HFFc6 (cell line): Measurements from ENCODE around the gene GRAMD1B. TPM values are rescaled to one million over a fixed set of nuclear protein-coding genes. Genes with fewer than 3 reads are reported as not detected.
"Not testable (repeated sequence)": the region's sequence is repeated elsewhere in the genome, so short reads cannot be mapped to it uniquely, and the experiment has no call there.

ENCODE experiments used
- DNase-seq: peaks from one replicate; pipeline ENCODE4 v3.0.0-alpha.2; 2018
- H3K27ac Mint-ChIP-seq: 2 replicates; pipeline ENCODE4 v1.8.0; 2020; ENCODE audit warnings: mild to moderate bottlenecking, mixed read lengths
- H3K27me3 Mint-ChIP-seq: 2 replicates; pipeline ENCODE4 v1.8.0; 2021; ENCODE audit warnings: mild to moderate bottlenecking, moderate library complexity, mixed read lengths; ENCODE audit not compliant: insufficient read depth
- H3K36me3 Mint-ChIP-seq: 2 replicates; pipeline ENCODE4 v1.8.0; 2021; ENCODE audit warnings: low read depth, mixed read lengths
- H3K4me1 Mint-ChIP-seq: 2 replicates; pipeline ENCODE4 v1.8.0; 2020; ENCODE audit warnings: low read depth, mixed read lengths
- H3K4me3 Mint-ChIP-seq: 2 replicates; pipeline ENCODE4 v1.8.0; 2020; ENCODE audit warnings: mild to moderate bottlenecking, moderate library complexity, mixed read lengths
- H3K9me3 Mint-ChIP-seq: 2 replicates; pipeline ENCODE4 v1.8.0; 2020; ENCODE audit warnings: mild to moderate bottlenecking, mixed read lengths
- CTCF ChIP-seq: fragments of 200-600 bp; sonication (generic); IDR thresholded peaks from 2 replicates; pipeline ENCODE4 v1.5.0; 2021; ENCODE audit warnings: antibody characterized with exemption, mild to moderate bottlenecking
- total RNA-seq, 6 experiments: library from RNA; stranded (reverse); fragmentation: NEBNext Ultra II Directional; extraction: Animal tissue kit (Norgen Biotek cat#: 25700); gene quantifications; 2 replicates in 1 of 6; 3 replicates in 5 of 6; pipeline ENCODE4 v1.2.3, GENCODE V29; 2021

GRAMD1B gene
- total RNA-seq, 6 experiments from 2014 or later: 46.1 to 54.5 (median 51.3) TPM

GRCh38 chr11:123517559-123518364 is 87.7 kb downstream of the GRAMD1B start:
- no peak overlapping the region for H3K4me3 Mint-ChIP-seq
- no peak for DNase-seq
- H3K9me3 Mint-ChIP-seq: no peaks in the 10 kb centered on the region
- H3K36me3 Mint-ChIP-seq: peaks cover 15% of the 10 kb centered on the region; the same call in 1 of the 2 replicates
- H3K27me3 Mint-ChIP-seq: no peaks in the 10 kb centered on the region
- H3K27ac Mint-ChIP-seq: peak overlapping the region; percentile 85
- peaks cover 47% of the 10 kb centered on the region for H3K4me1 Mint-ChIP-seq
- TF ChIP-seq CTCF: no peak

GRCh38 chr11:123518496-123519054 is 88.5 kb downstream of the GRAMD1B start:
- no peak for TF ChIP-seq CTCF
- Mint-ChIP-seq H3K4me3 (peak overlapping the region; percentile 60), H3K27me3 (no peaks in the 10 kb centered on the region), H3K36me3 (peaks cover 15% of the 10 kb centered on the region; the same call in 1 of the 2 replicates), H3K27ac (peak overlapping the region; percentile 85), H3K9me3 (no peaks in the 10 kb centered on the region), H3K4me1 (peaks cover 47% of the 10 kb centered on the region)
- DNase-seq: peak; percentile 31

- peaks cover 15% of the 10 kb centered on the region; the same call in 1 of the 2 replicates for H3K36me3 Mint-ChIP-seq
- peaks cover 47% of the 10 kb centered on the region for H3K4me1 Mint-ChIP-seq
- H3K4me3 Mint-ChIP-seq: peak overlapping the region; percentile 60; the same call in 1 of the 2 replicates
- H3K27me3 Mint-ChIP-seq: no peaks in the 10 kb centered on the region
- peak overlapping the region; percentile 85 for H3K27ac Mint-ChIP-seq
- no peaks in the 10 kb centered on the region for H3K9me3 Mint-ChIP-seq
- DNase-seq: peak; percentile 52
- TF ChIP-seq CTCF: no peak
Measured at GRCh38 chr11:123519055-123519796, 89.2 kb downstream of the GRAMD1B start.

GRCh38 chr11:123519797-123520193 is 89.7 kb downstream of the GRAMD1B start:
- Mint-ChIP-seq H3K36me3 (peaks cover 15% of the 10 kb centered on the region; the same call in 1 of the 2 replicates), H3K4me1 (peaks cover 51% of the 10 kb centered on the region), H3K9me3 (no peaks in the 10 kb centered on the region), H3K27ac (peak overlapping the region; percentile 85; the same call in 1 of the 2 replicates), H3K27me3 (peaks cover 3% of the 10 kb centered on the region; the same call in 1 of the 2 replicates), H3K4me3 (no peak overlapping the region)
- DNase-seq: no peak
- TF ChIP-seq CTCF: no peak

GRCh38 chr11:123520476-123520875 is 90.4 kb downstream of the GRAMD1B start:
- not testable (repeated sequence) for H3K9me3 Mint-ChIP-seq, DNase-seq, H3K4me3 Mint-ChIP-seq, H3K27ac Mint-ChIP-seq, H3K27me3 Mint-ChIP-seq
- Mint-ChIP-seq H3K4me1 (peaks cover 58% of the 10 kb centered on the region), H3K36me3 (peaks cover 10% of the 10 kb centered on the region; the same call in 1 of the 2 replicates)
